Liver (tissue), 9 donors: ENCODE measurements around the gene WNT7B. TPM values are rescaled to one million over a fixed set of nuclear protein-coding genes. Genes with fewer than 3 reads are reported as not detected.

Experiments
- DNase-seq: peaks from one replicate; pipeline ENCODE4 v3.0.0-alpha.2; 2017; ENCODE audit warnings: low spot score
- H3K27ac ChIP-seq, 2 donors: one replicate each; pipeline ENCODE4 v1.7.0; 2013; ENCODE audit warnings: inconsistent platforms in 2 of 2, low read length in 2 of 2, control low read depth in 1 of 2, low read depth in 1 of 2, mild to moderate bottlenecking in 1 of 2
- H3K27me3 ChIP-seq, 4 donors: one replicate each; pipeline versions ENCODE4 v1.6.1 to v1.7.0; 2013; ENCODE audit warnings: low read length in 3 of 4, inconsistent platforms in 1 of 4, mild to moderate bottlenecking in 1 of 4, moderate library complexity in 1 of 4; ENCODE audit not compliant: control insufficient read depth in 4 of 4, insufficient read depth in 4 of 4
- H3K36me3 ChIP-seq, 4 donors: one replicate each; pipeline versions ENCODE4 v1.6.1 to v1.7.0; 2013; ENCODE audit warnings: low read length in 3 of 4, mild to moderate bottlenecking in 3 of 4, low read depth in 1 of 4, moderate library complexity in 1 of 4; ENCODE audit not compliant: control insufficient read depth in 4 of 4, insufficient read depth in 3 of 4
- H3K4me1 ChIP-seq, 4 donors: one replicate each; pipeline versions ENCODE4 v1.6.1 to v1.7.0; 2013; ENCODE audit warnings: low read length in 3 of 4, mild to moderate bottlenecking in 3 of 4, moderate library complexity in 1 of 4; ENCODE audit not compliant: control insufficient read depth in 4 of 4, insufficient read depth in 4 of 4
- H3K4me3 ChIP-seq, 3 donors: one replicate each; pipeline versions ENCODE4 v1.6.1 to v1.7.0; 2013; ENCODE audit warnings: low read length in 3 of 3, control low read depth in 1 of 3, low read depth in 1 of 3, mild to moderate bottlenecking in 1 of 3
- H3K9ac ChIP-seq, 2 donors: one replicate each; pipeline ENCODE4 v1.7.0; 2013; ENCODE audit warnings: low read length in 2 of 2, mild to moderate bottlenecking in 2 of 2, moderate library complexity in 2 of 2, control low read depth in 1 of 2, low read depth in 1 of 2
- H3K9me3 ChIP-seq, 4 donors: one replicate each; pipeline versions ENCODE4 v1.6.1 to v1.7.0; 2013; ENCODE audit warnings: low read length in 3 of 4; ENCODE audit not compliant: control insufficient read depth in 4 of 4
- ATF3 ChIP-seq: IDR thresholded peaks from 2 replicates; pipeline ENCODE4 v1.6.1; 2016; ENCODE audit warnings: antibody characterized with exemption
- CTCF ChIP-seq: fragments of 150-350 bp; IDR thresholded peaks from 2 replicates; pipeline ENCODE4 v1.5.1; 2017; ENCODE audit warnings: improper control_type of control experiment, low read depth, low read length; ENCODE audit not compliant: missing input control
- EGR1 ChIP-seq, 2 donors: IDR thresholded peaks; 2 replicates each; pipeline ENCODE4 v1.6.1; 2016 to 2018; ENCODE audit warnings: antibody characterized with exemption in 2 of 2, low read depth in 2 of 2
- FOXA1 ChIP-seq: IDR thresholded peaks from 2 replicates; pipeline ENCODE4 v1.6.1; 2016; ENCODE audit warnings: antibody characterized with exemption
- GABPA ChIP-seq, 2 donors: IDR thresholded peaks in 1 of 2; conservative IDR thresholded peaks in 1 of 2; 2 replicates each; pipeline ENCODE4 v1.6.1; 2016; ENCODE audit warnings: antibody characterized with exemption in 2 of 2, mild to moderate bottlenecking in 1 of 2, moderate library complexity in 1 of 2
- HNF4A ChIP-seq, 2 donors: conservative IDR thresholded peaks; 2 replicates each; pipeline ENCODE4 v1.6.1; 2016; ENCODE audit warnings: antibody characterized with exemption in 2 of 2, mild to moderate bottlenecking in 2 of 2
- NR2F2 ChIP-seq: IDR thresholded peaks from 2 replicates; pipeline ENCODE4 v1.6.1; 2016; ENCODE audit warnings: antibody characterized with exemption
- RAD21 ChIP-seq, 2 donors: IDR thresholded peaks; 2 replicates each; pipeline ENCODE4 v1.6.1; 2016; ENCODE audit warnings: antibody characterized with exemption in 2 of 2, mild to moderate bottlenecking in 2 of 2
- REST ChIP-seq: IDR thresholded peaks from 2 replicates; pipeline ENCODE4 v1.6.1; 2016; ENCODE audit warnings: antibody characterized with exemption, mild to moderate bottlenecking
- RXRA ChIP-seq, 2 donors: IDR thresholded peaks; 2 replicates each; pipeline ENCODE4 v1.6.1; 2017 to 2018; ENCODE audit warnings: antibody characterized with exemption in 2 of 2, mild to moderate bottlenecking in 1 of 2
- TAF1 ChIP-seq: conservative IDR thresholded peaks from 2 replicates; pipeline ENCODE4 v1.6.1; 2016; ENCODE audit warnings: antibody characterized with exemption, mild to moderate bottlenecking
- ZBTB33 ChIP-seq: IDR thresholded peaks from 2 replicates; pipeline ENCODE4 v1.6.1; 2016; ENCODE audit warnings: antibody characterized with exemption
- WGBS: extraction: QIAGEN DNeasy Blood & Tissue Kit; methylation state at CpG from one replicate; pipeline ENCODE4 v1.1.7; 2013; 5-methylcytosine and 5-hydroxymethylcytosine counted together
- polyA plus RNA-seq, 2 donors: library from polyadenylated mRNA; stranded (reverse) in 1 of 2; unstranded in 1 of 2; fragments of 200-250 nt in 1 of 2; fragments of >200 nt in 1 of 2; fragmentation: Nextera tagmentation in 1 of 2; extraction: Ambion mirVana in 1 of 2; gene quantifications; one replicate each; pipeline versions ENCODE4 v1.2.1 to v1.2.3, GENCODE V29; 2013 to 2015
- total RNA-seq, 2 donors: library from RNA; depleted of rRNA; stranded (reverse); fragments of >200 nt; gene quantifications; one replicate each; pipeline ENCODE4 v1.2.3, GENCODE V29; 2014
- donor health status: healthy.
- donor health status: healthy.
- donor health status: healthy.
- donor health status: healthy.
- donor health status: healthy.

Gene WNT7B
- total and polyA plus RNA-seq, 4 donors: 0.06 to 0.28 TPM; not detected in 2

GRCh38 chr22:45974498-45974897 is 2.5 kb downstream of the WNT7B start:
- peaks cover 6 to 29% (median 16%) of the 10 kb centered on the region in 4 donors for H3K27me3 ChIP-seq

GRCh38 chr22:45972889-45973253 is 4.1 kb downstream of the WNT7B start:
- H3K4me3 ChIP-seq: no peak overlapping the region
- no peaks in the 10 kb centered on the region for H3K9me3 ChIP-seq
- no peak for DNase-seq
- H3K4me1 ChIP-seq: peaks cover 19 to 37% (median 20%) of the 10 kb centered on the region in 4 donors
- no peak for TF ChIP-seq ATF3
- no peak for TF ChIP-seq EGR1 (IDR thresholded peaks at IDR 0.05; ENCODE audit: low read depth in 2 of 2)
- no peak for TF ChIP-seq NR2F2
- no peak for TF ChIP-seq RAD21 (IDR thresholded peaks at IDR 0.05)
- no peak for TF ChIP-seq CTCF
- no peak overlapping the region for H3K9ac ChIP-seq
- no peak overlapping the region for H3K27ac ChIP-seq
- WGBS: 64% methylated on average over 10 of the region's 10 CpGs
- H3K36me3 ChIP-seq: no peaks in the 10 kb centered on the region
- peaks cover 4 to 29% (median 15%) of the 10 kb centered on the region in 4 donors for H3K27me3 ChIP-seq

More at GRCh38 chr22:45974498-45974897, 2.5 kb downstream of the WNT7B start:
- no peak for DNase-seq
- no peak overlapping the region for H3K27ac ChIP-seq
- no peak overlapping the region for H3K4me3 ChIP-seq
- no peak overlapping the region for H3K9ac ChIP-seq
- H3K36me3 ChIP-seq: no peaks in the 10 kb centered on the region
- 12% methylated on average over 4 of the region's 4 CpGs for WGBS
- H3K9me3 ChIP-seq: no peaks in the 10 kb centered on the region
- TF ChIP-seq ZBTB33 (no peak), HNF4A (conservative IDR thresholded peaks at IDR 0.05) (no peak)
- peaks cover 23 to 53% (median 26%) of the 10 kb centered on the region in 4 donors for H3K4me1 ChIP-seq

GRCh38 chr22:45972091-45972888 is 4.7 kb downstream of the WNT7B start:
- Histone ChIP-seq H3K9ac (no peak overlapping the region), H3K27ac (no peak overlapping the region), H3K36me3 (no peaks in the 10 kb centered on the region), H3K27me3 (peaks cover 4 to 29% (median 13%) of the 10 kb centered on the region in 4 donors), H3K4me3 (peak overlapping the region in 1 of 3 donors; percentile 1), H3K9me3 (no peaks in the 10 kb centered on the region), H3K4me1 (peaks cover 17 to 34% (median 20%) of the 10 kb centered on the region in 4 donors)
- no peak for TF ChIP-seq GABPA (IDR thresholded peaks at IDR 0.05 in 1 of 2, conservative IDR thresholded peaks at IDR 0.05 in 1 of 2)
- TF ChIP-seq TAF1: no peak
- no peak for TF ChIP-seq REST
- TF ChIP-seq RAD21 (IDR thresholded peaks at IDR 0.05): no peak
- TF ChIP-seq HNF4A (conservative IDR thresholded peaks at IDR 0.05): no peak
- TF ChIP-seq FOXA1: no peak
- no peak for TF ChIP-seq RXRA (IDR thresholded peaks at IDR 0.05)
- DNase-seq: no peak
- 18% methylated on average over 83 of the region's 83 CpGs for WGBS
